HepG2 (cell line): ENCODE measurements around the gene PIK3IP1. TPM values are rescaled to one million over a fixed set of nuclear protein-coding genes. Genes with fewer than 3 reads are reported as not detected.

Experiments
- CENPX ChIP-seq: sonication (generic); formaldehyde crosslinking; IDR thresholded peaks from 2 replicates; pipeline ENCODE4 v1.9.0; 2021; ENCODE audit warnings: mild to moderate bottlenecking, missing genetic modification reagents, moderate library complexity
- FOXK1 ChIP-seq: sonication (generic); formaldehyde crosslinking; IDR thresholded peaks from 2 replicates; pipeline ENCODE4 v1.4.0; 2020; ENCODE audit warnings: low read depth, missing genetic modification reagents, borderline replicate concordance
- MED8 ChIP-seq: sonication (generic); formaldehyde crosslinking; IDR thresholded peaks from 2 replicates; pipeline ENCODE4 v1.8.1; 2023; ENCODE audit warnings: mild to moderate bottlenecking, missing genetic modification reagents; ENCODE audit not compliant: insufficient replicate concordance
- RBAK ChIP-seq: sonication (generic); formaldehyde crosslinking; IDR thresholded peaks from 2 replicates; pipeline ENCODE4 v1.5.1; 2020; ENCODE audit warnings: mild to moderate bottlenecking, missing genetic modification reagents
- ZSCAN25 ChIP-seq: sonication (generic); formaldehyde crosslinking; IDR thresholded peaks from 2 replicates; pipeline ENCODE4 v1.8.0; 2022; ENCODE audit warnings: mild to moderate bottlenecking, missing genetic modification reagents
- ZSCAN31 ChIP-seq: sonication (generic); formaldehyde crosslinking; IDR thresholded peaks from 2 replicates; pipeline ENCODE4 v1.5.0; 2020; ENCODE audit warnings: low read depth, mild to moderate bottlenecking, missing genetic modification reagents
- polyA plus RNA-seq, 8 experiments: library from polyadenylated mRNA; depleted of rRNA in 3 of 8; stranded (reverse) in 7 of 8; unstranded in 1 of 8; fragments of >200 nt; fragmentation: Illumina TruSeq in 4 of 8; extraction: Trizol in 4 of 8; gene quantifications; 2 replicates each; pipeline versions ENCODE4 v1.2.1 to v1.2.3, GENCODE V29; 2011 to 2016; ENCODE audit warnings: low read depth in 4 of 8, missing spikeins in 1 of 8, mixed read lengths in 1 of 8; ENCODE audit not compliant: insufficient read depth in 1 of 8
- total RNA-seq, 5 experiments: library from RNA; depleted of rRNA; stranded (reverse); fragments of >200 nt; fragmentation: Illumina TruSeq; extraction: Trizol; gene quantifications; 2 replicates each; pipeline ENCODE4 v1.2.3, GENCODE V29; 2016; ENCODE audit warnings: low read depth in 1 of 5
- TF ChIP-seq, protein P1 (sequence below): sonication (generic); formaldehyde crosslinking; IDR thresholded peaks from 2 replicates; pipeline ENCODE4 v1.8.0; 2023; ENCODE audit warnings: mild to moderate bottlenecking, missing genetic modification reagents
- TF ChIP-seq, protein P2 (sequence below): sonication (generic); formaldehyde crosslinking; IDR thresholded peaks from 2 replicates; pipeline ENCODE4 v1.4.0; 2020; ENCODE audit warnings: mild to moderate bottlenecking, missing genetic modification reagents, borderline replicate concordance
- TF ChIP-seq, protein P3 (sequence below): fragments of 450-650 bp; IDR thresholded peaks from 2 replicates; pipeline ENCODE4 v1.6.1; 2017; ENCODE audit warnings: mild to moderate bottlenecking
- TF ChIP-seq, protein P4 (sequence below): sonication (generic); formaldehyde crosslinking; IDR thresholded peaks from 2 replicates; pipeline ENCODE4 v1.4.0; 2020; ENCODE audit warnings: missing genetic modification reagents, mild to moderate bottlenecking, borderline replicate concordance

Gene PIK3IP1
- total and polyA plus RNA-seq, 2 of the 13 experiments (the other 11 are each of a cell fraction or from before 2014, with no cell fraction given): 1.3 to 2.5 TPM

- peak; percentile 93; the same call in 1 of the 2 replicates for TF ChIP-seq FOXK1 (CRISPR knock-in tag)
- TF ChIP-seq, protein P1, sequence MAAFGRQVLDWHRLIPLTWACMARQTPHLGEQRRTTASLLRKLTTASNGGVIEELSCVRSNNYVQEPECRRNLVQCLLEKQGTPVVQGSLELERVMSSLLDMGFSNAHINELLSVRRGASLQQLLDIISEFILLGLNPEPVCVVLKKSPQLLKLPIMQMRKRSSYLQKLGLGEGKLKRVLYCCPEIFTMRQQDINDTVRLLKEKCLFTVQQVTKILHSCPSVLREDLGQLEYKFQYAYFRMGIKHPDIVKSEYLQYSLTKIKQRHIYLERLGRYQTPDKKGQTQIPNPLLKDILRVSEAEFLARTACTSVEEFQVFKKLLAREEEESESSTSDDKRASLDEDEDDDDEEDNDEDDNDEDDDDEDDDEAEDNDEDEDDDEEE (CRISPR knock-in tag): 0 out of 2 replicates have a peak, but pooled peaks have one; percentile 59
- peak; percentile 66; the same call in 1 of the 2 replicates for TF ChIP-seq ZSCAN25
- TF ChIP-seq, protein P2, sequence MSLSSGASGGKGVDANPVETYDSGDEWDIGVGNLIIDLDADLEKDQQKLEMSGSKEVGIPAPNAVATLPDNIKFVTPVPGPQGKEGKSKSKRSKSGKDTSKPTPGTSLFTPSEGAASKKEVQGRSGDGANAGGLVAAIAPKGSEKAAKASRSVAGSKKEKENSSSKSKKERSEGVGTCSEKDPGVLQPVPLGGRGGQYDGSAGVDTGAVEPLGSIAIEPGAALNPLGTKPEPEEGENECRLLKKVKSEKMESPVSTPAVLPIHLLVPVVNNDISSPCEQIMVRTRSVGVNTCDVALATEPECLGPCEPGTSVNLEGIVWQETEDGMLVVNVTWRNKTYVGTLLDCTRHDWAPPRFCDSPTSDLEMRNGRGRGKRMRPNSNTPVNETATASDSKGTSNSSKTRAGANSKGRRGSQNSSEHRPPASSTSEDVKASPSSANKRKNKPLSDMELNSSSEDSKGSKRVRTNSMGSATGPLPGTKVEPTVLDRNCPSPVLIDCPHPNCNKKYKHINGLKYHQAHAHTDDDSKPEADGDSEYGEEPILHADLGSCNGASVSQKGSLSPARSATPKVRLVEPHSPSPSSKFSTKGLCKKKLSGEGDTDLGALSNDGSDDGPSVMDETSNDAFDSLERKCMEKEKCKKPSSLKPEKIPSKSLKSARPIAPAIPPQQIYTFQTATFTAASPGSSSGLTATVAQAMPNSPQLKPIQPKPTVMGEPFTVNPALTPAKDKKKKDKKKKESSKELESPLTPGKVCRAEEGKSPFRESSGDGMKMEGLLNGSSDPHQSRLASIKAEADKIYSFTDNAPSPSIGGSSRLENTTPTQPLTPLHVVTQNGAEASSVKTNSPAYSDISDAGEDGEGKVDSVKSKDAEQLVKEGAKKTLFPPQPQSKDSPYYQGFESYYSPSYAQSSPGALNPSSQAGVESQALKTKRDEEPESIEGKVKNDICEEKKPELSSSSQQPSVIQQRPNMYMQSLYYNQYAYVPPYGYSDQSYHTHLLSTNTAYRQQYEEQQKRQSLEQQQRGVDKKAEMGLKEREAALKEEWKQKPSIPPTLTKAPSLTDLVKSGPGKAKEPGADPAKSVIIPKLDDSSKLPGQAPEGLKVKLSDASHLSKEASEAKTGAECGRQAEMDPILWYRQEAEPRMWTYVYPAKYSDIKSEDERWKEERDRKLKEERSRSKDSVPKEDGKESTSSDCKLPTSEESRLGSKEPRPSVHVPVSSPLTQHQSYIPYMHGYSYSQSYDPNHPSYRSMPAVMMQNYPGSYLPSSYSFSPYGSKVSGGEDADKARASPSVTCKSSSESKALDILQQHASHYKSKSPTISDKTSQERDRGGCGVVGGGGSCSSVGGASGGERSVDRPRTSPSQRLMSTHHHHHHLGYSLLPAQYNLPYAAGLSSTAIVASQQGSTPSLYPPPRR: peak; percentile 60; the same call in 1 of the 2 replicates
- TF ChIP-seq, protein P3, sequence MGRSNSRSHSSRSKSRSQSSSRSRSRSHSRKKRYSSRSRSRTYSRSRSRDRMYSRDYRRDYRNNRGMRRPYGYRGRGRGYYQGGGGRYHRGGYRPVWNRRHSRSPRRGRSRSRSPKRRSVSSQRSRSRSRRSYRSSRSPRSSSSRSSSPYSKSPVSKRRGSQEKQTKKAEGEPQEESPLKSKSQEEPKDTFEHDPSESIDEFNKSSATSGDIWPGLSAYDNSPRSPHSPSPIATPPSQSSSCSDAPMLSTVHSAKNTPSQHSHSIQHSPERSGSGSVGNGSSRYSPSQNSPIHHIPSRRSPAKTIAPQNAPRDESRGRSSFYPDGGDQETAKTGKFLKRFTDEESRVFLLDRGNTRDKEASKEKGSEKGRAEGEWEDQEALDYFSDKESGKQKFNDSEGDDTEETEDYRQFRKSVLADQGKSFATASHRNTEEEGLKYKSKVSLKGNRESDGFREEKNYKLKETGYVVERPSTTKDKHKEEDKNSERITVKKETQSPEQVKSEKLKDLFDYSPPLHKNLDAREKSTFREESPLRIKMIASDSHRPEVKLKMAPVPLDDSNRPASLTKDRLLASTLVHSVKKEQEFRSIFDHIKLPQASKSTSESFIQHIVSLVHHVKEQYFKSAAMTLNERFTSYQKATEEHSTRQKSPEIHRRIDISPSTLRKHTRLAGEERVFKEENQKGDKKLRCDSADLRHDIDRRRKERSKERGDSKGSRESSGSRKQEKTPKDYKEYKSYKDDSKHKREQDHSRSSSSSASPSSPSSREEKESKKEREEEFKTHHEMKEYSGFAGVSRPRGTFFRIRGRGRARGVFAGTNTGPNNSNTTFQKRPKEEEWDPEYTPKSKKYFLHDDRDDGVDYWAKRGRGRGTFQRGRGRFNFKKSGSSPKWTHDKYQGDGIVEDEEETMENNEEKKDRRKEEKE: no peak
- TF ChIP-seq CENPX (CRISPR knock-in tag): no peak
- TF ChIP-seq ZSCAN31: peak; percentile 93
- no peak for TF ChIP-seq RBAK (CRISPR knock-in tag)
- TF ChIP-seq, protein P4, sequence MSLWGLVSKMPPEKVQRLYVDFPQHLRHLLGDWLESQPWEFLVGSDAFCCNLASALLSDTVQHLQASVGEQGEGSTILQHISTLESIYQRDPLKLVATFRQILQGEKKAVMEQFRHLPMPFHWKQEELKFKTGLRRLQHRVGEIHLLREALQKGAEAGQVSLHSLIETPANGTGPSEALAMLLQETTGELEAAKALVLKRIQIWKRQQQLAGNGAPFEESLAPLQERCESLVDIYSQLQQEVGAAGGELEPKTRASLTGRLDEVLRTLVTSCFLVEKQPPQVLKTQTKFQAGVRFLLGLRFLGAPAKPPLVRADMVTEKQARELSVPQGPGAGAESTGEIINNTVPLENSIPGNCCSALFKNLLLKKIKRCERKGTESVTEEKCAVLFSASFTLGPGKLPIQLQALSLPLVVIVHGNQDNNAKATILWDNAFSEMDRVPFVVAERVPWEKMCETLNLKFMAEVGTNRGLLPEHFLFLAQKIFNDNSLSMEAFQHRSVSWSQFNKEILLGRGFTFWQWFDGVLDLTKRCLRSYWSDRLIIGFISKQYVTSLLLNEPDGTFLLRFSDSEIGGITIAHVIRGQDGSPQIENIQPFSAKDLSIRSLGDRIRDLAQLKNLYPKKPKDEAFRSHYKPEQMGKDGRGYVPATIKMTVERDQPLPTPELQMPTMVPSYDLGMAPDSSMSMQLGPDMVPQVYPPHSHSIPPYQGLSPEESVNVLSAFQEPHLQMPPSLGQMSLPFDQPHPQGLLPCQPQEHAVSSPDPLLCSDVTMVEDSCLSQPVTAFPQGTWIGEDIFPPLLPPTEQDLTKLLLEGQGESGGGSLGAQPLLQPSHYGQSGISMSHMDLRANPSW (CRISPR knock-in tag): peak; percentile 46; the same call in 1 of the 2 replicates
- peak; percentile 25 for TF ChIP-seq MED8
These were observed 1.5 kb downstream of the PIK3IP1 start (continued) for GRCh38 chr22:31290494-31291471.
